GM21390 (cell line): ENCODE results near the gene LOXL1.
"Not testable (repeated sequence)": the region's sequence is repeated elsewhere in the genome, so short reads cannot be mapped to it uniquely, and the experiment has no call there.

Experiments
- ATAC-seq: cut with Tn5 transposase; IDR thresholded peaks from one replicate; pipeline ENCODE4 v1.9.1; 2021; ENCODE audit not compliant: unreplicated experiment

LOXL1 gene

GRCh38 chr15:73951601-73952000 is 25.3 kb downstream of the LOXL1 start:
- no peak for ATAC-seq

GRCh38 chr15:73952171-73952912 is 26.1 kb downstream of the LOXL1 start:
- ATAC-seq = no peak

- no peak for ATAC-seq
Measured at GRCh38 chr15:73952913-73953750, 26.9 kb downstream of the LOXL1 start.

GRCh38 chr15:73954188-73955145 is 28.2 kb downstream of the LOXL1 start:
- no peak for ATAC-seq

GRCh38 chr15:73955326-73955725 is 29.1 kb downstream of the LOXL1 start:
- ATAC-seq = no peak

GRCh38 chr15:73955861-73956742 is 29.8 kb downstream of the LOXL1 start:
- ATAC-seq = no peak

GRCh38 chr15:73956743-73957135 is 30.5 kb downstream of the LOXL1 start:
- ATAC-seq = no peak

- ATAC-seq = no peak
Measured at GRCh38 chr15:73957276-73957675, 31.0 kb downstream of the LOXL1 start.

- no peak for ATAC-seq
Measured at GRCh38 chr15:73957785-73958184, 31.5 kb downstream of the LOXL1 start.

- ATAC-seq = no peak
Measured at GRCh38 chr15:73959012-73959581, 32.8 kb downstream of the LOXL1 start.

- no peak for ATAC-seq
Measured at GRCh38 chr15:73959801-73960200, 33.5 kb downstream of the LOXL1 start.

GRCh38 chr15:73960472-73961070 is 34.3 kb downstream of the LOXL1 start:
- ATAC-seq = not testable (repeated sequence)

- ATAC-seq = no peak
Measured at GRCh38 chr15:73962433-73962832, 36.2 kb downstream of the LOXL1 start.

GRCh38 chr15:73964736-73965093 is 38.5 kb downstream of the LOXL1 start:
- ATAC-seq = peak; percentile 59

GRCh38 chr15:73965094-73965757 is 39.0 kb downstream of the LOXL1 start:
- ATAC-seq = peak; percentile 30

- ATAC-seq = peak; percentile 78
Measured at GRCh38 chr15:73965758-73966113, 39.5 kb downstream of the LOXL1 start.

- ATAC-seq = no peak
Measured at GRCh38 chr15:73968461-73968860, 42.2 kb downstream of the LOXL1 start.

- no peak for ATAC-seq
Measured at GRCh38 chr15:73969151-73969759, 43.0 kb downstream of the LOXL1 start.
